ENCODE measurements around the gene ADGRG7.

The ADGRG7 gene

GRCh38 chr3:100602506-100603444, 6.6 kb upstream of the ADGRG7 start:
- DNase-seq = no peak

GRCh38 chr3:100603469-100603868, 5.9 kb upstream of the ADGRG7 start:
- no peak for DNase-seq

- DNase-seq = no peak
Observed at GRCh38 chr3:100605358-100605757, 4.0 kb upstream of the ADGRG7 start.

- no peak for DNase-seq
Observed at GRCh38 chr3:100606894-100607512, 2.4 kb upstream of the ADGRG7 start.

GRCh38 chr3:100609963-100610362, 562 bp downstream of the ADGRG7 start:
- DNase-seq = no peak

- no peak for DNase-seq
Observed at GRCh38 chr3:100611221-100611620, 1.8 kb downstream of the ADGRG7 start.

GRCh38 chr3:100613721-100614390, 4.5 kb downstream of the ADGRG7 start:
- DNase-seq = no peak

- no peak for DNase-seq
Observed at GRCh38 chr3:100614941-100615340, 5.5 kb downstream of the ADGRG7 start.

- DNase-seq = no peak
Observed at GRCh38 chr3:100615684-100616083, 6.3 kb downstream of the ADGRG7 start.

- DNase-seq = no peak
Observed at GRCh38 chr3:100621251-100621650, 11.8 kb downstream of the ADGRG7 start.

- no peak for DNase-seq
Observed at GRCh38 chr3:100627491-100627890, 18.1 kb downstream of the ADGRG7 start.

GRCh38 chr3:100629421-100630127, 20.2 kb downstream of the ADGRG7 start:
- DNase-seq = no peak

- no peak for DNase-seq
Observed at GRCh38 chr3:100630664-100631063, 21.3 kb downstream of the ADGRG7 start.

GRCh38 chr3:100631236-100631635, 21.8 kb downstream of the ADGRG7 start:
- DNase-seq = no peak

- peak in 1 of 2 donors; percentile 39 for DNase-seq
Observed at GRCh38 chr3:100634493-100635272, 25.3 kb downstream of the ADGRG7 start.

- no peak for DNase-seq
Observed at GRCh38 chr3:100635273-100635701, 25.9 kb downstream of the ADGRG7 start.

GRCh38 chr3:100637197-100637631, 27.8 kb downstream of the ADGRG7 start:
- no peak for DNase-seq

GRCh38 chr3:100640633-100641032, 31.2 kb downstream of the ADGRG7 start:
- no peak for DNase-seq

- no peak for DNase-seq
Observed at GRCh38 chr3:100641471-100642032, 32.2 kb downstream of the ADGRG7 start.

- no peak for DNase-seq
Observed at GRCh38 chr3:100645913-100646312, 36.5 kb downstream of the ADGRG7 start.

- no peak for DNase-seq
Observed at GRCh38 chr3:100647171-100647570, 37.8 kb downstream of the ADGRG7 start.

GRCh38 chr3:100647657-100648056, 38.3 kb downstream of the ADGRG7 start:
- DNase-seq = no peak

Measured in CD4-positive, alpha-beta T cell treated with Interferon alpha-2 for 1 hour (primary cell).